Fibroblast of lung (primary cell): ENCODE data around the gene CNN3.

ENCODE experiments used
- EZH2 ChIP-seq: IDR thresholded peaks from 2 replicates; pipeline ENCODE4 v1.5.1; 2012; ENCODE audit warnings: low read length, control low read depth, mild to moderate bottlenecking; ENCODE audit errors: missing control alignments
- TF ChIP-seq, protein P1 (sequence below), 2 donors: IDR thresholded peaks in 1 of 2; conservative IDR thresholded peaks in 1 of 2; 1 replicate in 1 of 2; 2 replicates in 1 of 2; pipeline ENCODE4 v1.5.1; 2011 to 2012; ENCODE audit warnings: low read length in 2 of 2, control low read depth in 1 of 2, inconsistent platforms in 1 of 2, low read depth in 1 of 2, mild to moderate bottlenecking in 1 of 2

DNA sequence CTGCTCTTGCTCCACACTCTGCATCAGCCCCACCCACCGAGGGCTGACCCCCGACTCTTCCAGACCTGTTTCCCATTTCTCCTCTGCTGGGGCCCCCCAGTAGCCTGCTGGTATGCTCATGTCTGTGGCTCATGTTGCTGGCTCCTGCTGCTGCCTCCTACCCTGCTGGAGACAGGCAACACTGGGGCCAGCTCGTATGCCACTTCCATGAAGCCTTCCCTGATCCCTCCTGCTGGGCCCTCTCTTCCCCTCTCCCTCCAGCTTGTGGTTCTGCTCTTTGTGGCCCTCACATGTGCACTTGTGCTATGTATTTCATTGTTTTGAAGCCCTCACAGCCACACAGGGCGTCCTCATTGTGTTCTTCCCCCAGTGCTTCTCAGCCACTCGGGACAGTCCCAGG lies 40.5 kb downstream of the CNN3 start:
- TF ChIP-seq, protein P1, sequence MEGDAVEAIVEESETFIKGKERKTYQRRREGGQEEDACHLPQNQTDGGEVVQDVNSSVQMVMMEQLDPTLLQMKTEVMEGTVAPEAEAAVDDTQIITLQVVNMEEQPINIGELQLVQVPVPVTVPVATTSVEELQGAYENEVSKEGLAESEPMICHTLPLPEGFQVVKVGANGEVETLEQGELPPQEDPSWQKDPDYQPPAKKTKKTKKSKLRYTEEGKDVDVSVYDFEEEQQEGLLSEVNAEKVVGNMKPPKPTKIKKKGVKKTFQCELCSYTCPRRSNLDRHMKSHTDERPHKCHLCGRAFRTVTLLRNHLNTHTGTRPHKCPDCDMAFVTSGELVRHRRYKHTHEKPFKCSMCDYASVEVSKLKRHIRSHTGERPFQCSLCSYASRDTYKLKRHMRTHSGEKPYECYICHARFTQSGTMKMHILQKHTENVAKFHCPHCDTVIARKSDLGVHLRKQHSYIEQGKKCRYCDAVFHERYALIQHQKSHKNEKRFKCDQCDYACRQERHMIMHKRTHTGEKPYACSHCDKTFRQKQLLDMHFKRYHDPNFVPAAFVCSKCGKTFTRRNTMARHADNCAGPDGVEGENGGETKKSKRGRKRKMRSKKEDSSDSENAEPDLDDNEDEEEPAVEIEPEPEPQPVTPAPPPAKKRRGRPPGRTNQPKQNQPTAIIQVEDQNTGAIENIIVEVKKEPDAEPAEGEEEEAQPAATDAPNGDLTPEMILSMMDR (conservative IDR thresholded peaks at IDR 0.05 in 1 of 2, IDR thresholded peaks at IDR 0.05 in 1 of 2; ENCODE audit: low read depth in 1 of 2, low read length in 2 of 2) = no peak
- TF ChIP-seq EZH2 = no peak
